ENCODE data around the gene XPNPEP1.

DNA sequence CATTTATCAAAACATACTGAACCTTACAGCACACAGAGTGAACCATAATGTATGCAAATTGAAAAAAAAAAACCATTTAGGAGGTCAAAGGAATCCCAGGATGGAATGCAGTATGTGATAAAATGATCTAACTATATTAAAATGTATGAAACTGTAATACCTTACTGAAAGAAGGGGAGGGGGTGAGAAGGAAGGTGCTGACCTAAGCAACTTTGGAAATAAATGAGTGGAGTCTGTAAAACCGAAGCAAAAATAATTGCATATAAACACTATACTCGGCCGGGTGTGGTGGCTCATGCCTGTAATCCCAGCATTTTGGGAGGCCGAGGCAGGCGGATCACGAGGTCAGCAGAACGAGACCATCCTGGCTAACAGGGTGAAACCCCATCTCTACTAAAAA lies 69.4 kb downstream of the XPNPEP1 start:
- TF ChIP-seq, protein P1, sequence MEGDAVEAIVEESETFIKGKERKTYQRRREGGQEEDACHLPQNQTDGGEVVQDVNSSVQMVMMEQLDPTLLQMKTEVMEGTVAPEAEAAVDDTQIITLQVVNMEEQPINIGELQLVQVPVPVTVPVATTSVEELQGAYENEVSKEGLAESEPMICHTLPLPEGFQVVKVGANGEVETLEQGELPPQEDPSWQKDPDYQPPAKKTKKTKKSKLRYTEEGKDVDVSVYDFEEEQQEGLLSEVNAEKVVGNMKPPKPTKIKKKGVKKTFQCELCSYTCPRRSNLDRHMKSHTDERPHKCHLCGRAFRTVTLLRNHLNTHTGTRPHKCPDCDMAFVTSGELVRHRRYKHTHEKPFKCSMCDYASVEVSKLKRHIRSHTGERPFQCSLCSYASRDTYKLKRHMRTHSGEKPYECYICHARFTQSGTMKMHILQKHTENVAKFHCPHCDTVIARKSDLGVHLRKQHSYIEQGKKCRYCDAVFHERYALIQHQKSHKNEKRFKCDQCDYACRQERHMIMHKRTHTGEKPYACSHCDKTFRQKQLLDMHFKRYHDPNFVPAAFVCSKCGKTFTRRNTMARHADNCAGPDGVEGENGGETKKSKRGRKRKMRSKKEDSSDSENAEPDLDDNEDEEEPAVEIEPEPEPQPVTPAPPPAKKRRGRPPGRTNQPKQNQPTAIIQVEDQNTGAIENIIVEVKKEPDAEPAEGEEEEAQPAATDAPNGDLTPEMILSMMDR (IDR thresholded peaks at IDR 0.05) = no peak
- TF ChIP-seq POLR2A (IDR thresholded peaks at IDR 0.05) = no peak
